ENCODE data around the gene IRAK3. TPM values are rescaled to one million over a fixed set of nuclear protein-coding genes. Genes with fewer than 3 reads are reported as not detected.

Gene IRAK3
- total RNA-seq, 1 experiment from 2014 or later: 0.07 TPM

GRCh38 chr12:66252771-66253170 lies 63.8 kb downstream of the IRAK3 start:
- Histone ChIP-seq H3K36me3 (ENCODE audit: low read depth) (no peaks in the 10 kb centered on the region), H3K9me3 (ENCODE audit: insufficient read depth, low read depth) (no peaks in the 10 kb centered on the region), H3K4me1 (replicated peaks; ENCODE audit: insufficient read depth) (no peaks in the 10 kb centered on the region), H3K79me2 (ENCODE audit: low read depth) (no peaks in the 10 kb centered on the region), H3K27ac (no peak overlapping the region), H3K4me2 (no peak overlapping the region), H3K27me3 (ENCODE audit: insufficient read depth, low read depth) (0 out of 2 replicates have a peak, but pooled peaks cover 7% of the 10 kb centered on the region), H3F3A (ENCODE audit: insufficient read depth, low read depth) (no peaks in the 10 kb centered on the region), H4K20me1 (ENCODE audit: insufficient read depth) (no peaks in the 10 kb centered on the region), H2AFZ (no peak overlapping the region), H3K4me3 (no peak overlapping the region), H3K9me2 (ENCODE audit: insufficient read depth) (no peaks in the 10 kb centered on the region)
- BruUV-seq (replicated peaks): no TSS peak
- intact Hi-C loops (cut with micrococcal nuclease; ENCODE audit: unreplicated experiment): no loop called here
- POLR2A ChIA-PET (ENCODE audit: unreplicated experiment): no interaction called here
- TF ChIP-seq EZH2 (IDR thresholded peaks at IDR 0.05; ENCODE audit: low read depth) (no peak), CTCF (conservative IDR thresholded peaks at IDR 0.05) (no peak)
- DNase-seq: no peak
- CTCF ChIA-PET: no interaction called here

DNA sequence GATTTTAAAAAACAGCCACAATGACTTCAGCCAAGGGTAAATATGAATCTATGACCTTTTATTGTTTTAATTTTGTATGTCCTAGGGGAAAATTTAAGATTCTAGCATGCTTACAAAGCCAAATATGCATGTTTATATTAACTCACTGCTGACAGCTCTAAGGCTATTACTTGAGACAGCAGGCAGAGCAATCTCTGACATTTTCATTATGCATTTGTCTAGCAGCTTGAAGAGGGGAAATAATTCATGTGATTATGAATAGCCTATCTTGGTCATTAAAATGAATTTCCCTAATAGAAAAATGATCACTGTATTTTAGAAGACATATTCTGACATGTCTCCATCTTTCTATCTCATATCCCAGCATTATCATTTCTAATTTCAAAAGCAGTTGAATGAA lies 66.7 kb downstream of the IRAK3 start:
- BruUV-seq (replicated peaks): no TSS peak
- CTCF ChIA-PET: no interaction called here
- H3K27me3 ChIP-seq (ENCODE audit: insufficient read depth, low read depth): 0 out of 2 replicates have a peak, but pooled peaks cover 7% of the 10 kb centered on the region

GRCh38 chr12:66258011-66258410 lies 69.0 kb downstream of the IRAK3 start:
- no peak overlapping the region for H2AFZ ChIP-seq
- no peak overlapping the region for H3K27ac ChIP-seq
- intact Hi-C loops (cut with micrococcal nuclease; ENCODE audit: unreplicated experiment): no loop called here
- POLR2A ChIA-PET (ENCODE audit: unreplicated experiment): no interaction called here
- H3K4me3 ChIP-seq: no peak overlapping the region
- no peaks in the 10 kb centered on the region for H3K4me1 ChIP-seq (replicated peaks; ENCODE audit: insufficient read depth)
- no peaks in the 10 kb centered on the region for H4K20me1 ChIP-seq (ENCODE audit: insufficient read depth)
- H3K4me2 ChIP-seq: no peak overlapping the region
- H3F3A ChIP-seq (ENCODE audit: insufficient read depth, low read depth): no peaks in the 10 kb centered on the region
- H3K79me2 ChIP-seq (ENCODE audit: low read depth): no peaks in the 10 kb centered on the region
- CTCF ChIA-PET: no interaction called here
- H3K36me3 ChIP-seq (ENCODE audit: low read depth): no peaks in the 10 kb centered on the region
- H3K9me2 ChIP-seq (ENCODE audit: insufficient read depth): no peaks in the 10 kb centered on the region
- no peak for TF ChIP-seq CTCF (conservative IDR thresholded peaks at IDR 0.05)
- TF ChIP-seq EZH2 (IDR thresholded peaks at IDR 0.05; ENCODE audit: low read depth): no peak
- no peaks in the 10 kb centered on the region for H3K9me3 ChIP-seq (ENCODE audit: insufficient read depth, low read depth)
- H3K27me3 ChIP-seq (ENCODE audit: insufficient read depth, low read depth): no peaks in the 10 kb centered on the region
- no TSS peak for BruUV-seq (replicated peaks)
- no peak for DNase-seq

More for the DNA sequence above, 66.7 kb downstream of the IRAK3 start:
- H3F3A ChIP-seq (ENCODE audit: insufficient read depth, low read depth): no peaks in the 10 kb centered on the region
- no peak overlapping the region for H3K27ac ChIP-seq
- no peaks in the 10 kb centered on the region for H3K4me1 ChIP-seq (replicated peaks; ENCODE audit: insufficient read depth)
- no peak overlapping the region for H3K4me3 ChIP-seq
- H3K36me3 ChIP-seq (ENCODE audit: low read depth): no peaks in the 10 kb centered on the region
- no peaks in the 10 kb centered on the region for H3K9me2 ChIP-seq (ENCODE audit: insufficient read depth)
- H3K4me2 ChIP-seq: no peak overlapping the region
- no peak overlapping the region for H2AFZ ChIP-seq
- H3K9me3 ChIP-seq (ENCODE audit: insufficient read depth, low read depth): no peaks in the 10 kb centered on the region
- H4K20me1 ChIP-seq (ENCODE audit: insufficient read depth): no peaks in the 10 kb centered on the region
- H3K79me2 ChIP-seq (ENCODE audit: low read depth): no peaks in the 10 kb centered on the region
- intact Hi-C loops (cut with micrococcal nuclease; ENCODE audit: unreplicated experiment): no loop called here
- POLR2A ChIA-PET (ENCODE audit: unreplicated experiment): no interaction called here
- TF ChIP-seq CTCF (conservative IDR thresholded peaks at IDR 0.05) (no peak), EZH2 (IDR thresholded peaks at IDR 0.05; ENCODE audit: low read depth) (no peak)
- DNase-seq: no peak
